H1 (cell line): ENCODE results near the gene PTPRG. TPM values are rescaled to one million over a fixed set of nuclear protein-coding genes. Genes with fewer than 3 reads are reported as not detected.

ENCODE experiments used
- BRCA1 ChIP-seq: IDR thresholded peaks from 2 replicates; pipeline ENCODE4 v1.6.1; 2012; ENCODE audit warnings: low read depth, low read length, improper control_type of control experiment
- CBX8 ChIP-seq: fragments of 300-800, 300-1000 bp; sonication (generic); IDR thresholded peaks from 2 replicates; pipeline ENCODE4 v1.7.1; 2016; ENCODE audit warnings: low read depth, low read length, borderline replicate concordance
- CHD1 ChIP-seq: IDR thresholded peaks from 2 replicates; pipeline ENCODE4 v1.6.1; 2012; ENCODE audit warnings: low read depth, low read length, improper control_type of control experiment
- CTBP2 ChIP-seq: IDR thresholded peaks from 2 replicates; pipeline ENCODE4 v1.7.0; 2011; ENCODE audit warnings: borderline replicate concordance, mild to moderate bottlenecking, moderate library complexity, mixed read lengths, low read length; ENCODE audit not compliant: insufficient read depth, insufficient read length
- EGR1 ChIP-seq: IDR thresholded peaks from 2 replicates; pipeline ENCODE4 v1.6.1; 2011; ENCODE audit warnings: low read depth, low read length, borderline replicate concordance
- HDAC2 ChIP-seq, 2 experiments: fragments of 300-600 bp in 1 of 2; sonication (generic) in 1 of 2; IDR thresholded peaks; 2 replicates each; pipeline ENCODE4 v1.6.1; 2011 to 2012; ENCODE audit warnings: low read depth in 2 of 2, low read length in 2 of 2, mild to moderate bottlenecking in 2 of 2, moderate library complexity in 2 of 2, borderline replicate concordance in 1 of 2, inconsistent platforms in 1 of 2
- MAFK ChIP-seq: IDR thresholded peaks from 2 replicates; pipeline ENCODE4 v1.6.1; 2012; ENCODE audit warnings: low read depth, mild to moderate bottlenecking, improper control_type of control experiment, low read length
- POU5F1 ChIP-seq: IDR thresholded peaks from 2 replicates; pipeline ENCODE4 v1.6.1; 2011; ENCODE audit warnings: low read depth, mild to moderate bottlenecking, low read length, moderate library complexity
- SP2 ChIP-seq: IDR thresholded peaks from 2 replicates; pipeline ENCODE4 v1.6.1; 2012; ENCODE audit warnings: mild to moderate bottlenecking, low read length, inconsistent platforms
- polyA plus RNA-seq, 7 experiments: library from polyadenylated mRNA; depleted of rRNA in 3 of 7; stranded (reverse) in 5 of 7; unstranded in 2 of 7; fragments of >200 nt in 5 of 7; fragments of 200-250 nt in 2 of 7; gene quantifications; 1 replicate in 5 of 7; 2 replicates in 1 of 7; 4 replicates in 1 of 7; pipeline versions ENCODE4 v1.2.1 to v1.2.3, GENCODE V29; 2011 to 2013; ENCODE audit warnings: missing spikeins in 2 of 7, mixed read lengths in 2 of 7
- total RNA-seq: library from RNA; stranded (reverse); fragmentation: NEBNext Ultra II Directional; extraction: Animal tissue kit (Norgen Biotek cat#: 25700); gene quantifications from 2 replicates; pipeline ENCODE4 v1.2.1, GENCODE V29; 2021
- TF ChIP-seq, protein P1 (sequence below): fragments of 300-600 bp; sonication (generic); IDR thresholded peaks from 2 replicates; pipeline ENCODE4 v1.7.1; 2012; ENCODE audit warnings: low read length, moderate library complexity, mild to moderate bottlenecking, inconsistent platforms; ENCODE audit not compliant: insufficient replicate concordance
- TF ChIP-seq, protein P2 (sequence below): IDR thresholded peaks from 2 replicates; pipeline ENCODE4 v1.6.1; 2012; ENCODE audit warnings: inconsistent platforms

The PTPRG gene
- total and polyA plus RNA-seq, 2 of the 8 experiments (the other 6 are each of a cell fraction or from before 2014, with no cell fraction given): 23.3 to 96.2 TPM

DNA sequence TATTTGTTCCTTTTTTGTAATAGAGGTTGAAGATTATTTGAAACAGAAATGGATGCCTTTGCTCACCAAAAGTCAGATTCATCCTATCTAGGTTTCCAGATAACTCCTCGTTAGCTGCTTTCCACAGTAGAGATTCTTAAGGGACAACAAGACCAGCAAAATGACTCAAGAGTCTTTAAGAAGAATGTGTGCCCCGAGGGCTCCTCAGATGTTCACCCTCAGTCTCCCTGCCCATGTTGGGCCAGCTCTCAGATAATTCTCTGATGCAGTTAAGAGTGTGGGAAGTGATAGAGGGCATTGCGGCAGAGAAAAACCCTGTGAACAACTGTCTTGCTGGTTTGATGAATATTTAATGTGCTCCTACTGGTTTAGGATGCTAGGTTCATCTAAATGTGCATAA, 251.1 kb downstream of the PTPRG start (continued):
- TF ChIP-seq, protein P1, sequence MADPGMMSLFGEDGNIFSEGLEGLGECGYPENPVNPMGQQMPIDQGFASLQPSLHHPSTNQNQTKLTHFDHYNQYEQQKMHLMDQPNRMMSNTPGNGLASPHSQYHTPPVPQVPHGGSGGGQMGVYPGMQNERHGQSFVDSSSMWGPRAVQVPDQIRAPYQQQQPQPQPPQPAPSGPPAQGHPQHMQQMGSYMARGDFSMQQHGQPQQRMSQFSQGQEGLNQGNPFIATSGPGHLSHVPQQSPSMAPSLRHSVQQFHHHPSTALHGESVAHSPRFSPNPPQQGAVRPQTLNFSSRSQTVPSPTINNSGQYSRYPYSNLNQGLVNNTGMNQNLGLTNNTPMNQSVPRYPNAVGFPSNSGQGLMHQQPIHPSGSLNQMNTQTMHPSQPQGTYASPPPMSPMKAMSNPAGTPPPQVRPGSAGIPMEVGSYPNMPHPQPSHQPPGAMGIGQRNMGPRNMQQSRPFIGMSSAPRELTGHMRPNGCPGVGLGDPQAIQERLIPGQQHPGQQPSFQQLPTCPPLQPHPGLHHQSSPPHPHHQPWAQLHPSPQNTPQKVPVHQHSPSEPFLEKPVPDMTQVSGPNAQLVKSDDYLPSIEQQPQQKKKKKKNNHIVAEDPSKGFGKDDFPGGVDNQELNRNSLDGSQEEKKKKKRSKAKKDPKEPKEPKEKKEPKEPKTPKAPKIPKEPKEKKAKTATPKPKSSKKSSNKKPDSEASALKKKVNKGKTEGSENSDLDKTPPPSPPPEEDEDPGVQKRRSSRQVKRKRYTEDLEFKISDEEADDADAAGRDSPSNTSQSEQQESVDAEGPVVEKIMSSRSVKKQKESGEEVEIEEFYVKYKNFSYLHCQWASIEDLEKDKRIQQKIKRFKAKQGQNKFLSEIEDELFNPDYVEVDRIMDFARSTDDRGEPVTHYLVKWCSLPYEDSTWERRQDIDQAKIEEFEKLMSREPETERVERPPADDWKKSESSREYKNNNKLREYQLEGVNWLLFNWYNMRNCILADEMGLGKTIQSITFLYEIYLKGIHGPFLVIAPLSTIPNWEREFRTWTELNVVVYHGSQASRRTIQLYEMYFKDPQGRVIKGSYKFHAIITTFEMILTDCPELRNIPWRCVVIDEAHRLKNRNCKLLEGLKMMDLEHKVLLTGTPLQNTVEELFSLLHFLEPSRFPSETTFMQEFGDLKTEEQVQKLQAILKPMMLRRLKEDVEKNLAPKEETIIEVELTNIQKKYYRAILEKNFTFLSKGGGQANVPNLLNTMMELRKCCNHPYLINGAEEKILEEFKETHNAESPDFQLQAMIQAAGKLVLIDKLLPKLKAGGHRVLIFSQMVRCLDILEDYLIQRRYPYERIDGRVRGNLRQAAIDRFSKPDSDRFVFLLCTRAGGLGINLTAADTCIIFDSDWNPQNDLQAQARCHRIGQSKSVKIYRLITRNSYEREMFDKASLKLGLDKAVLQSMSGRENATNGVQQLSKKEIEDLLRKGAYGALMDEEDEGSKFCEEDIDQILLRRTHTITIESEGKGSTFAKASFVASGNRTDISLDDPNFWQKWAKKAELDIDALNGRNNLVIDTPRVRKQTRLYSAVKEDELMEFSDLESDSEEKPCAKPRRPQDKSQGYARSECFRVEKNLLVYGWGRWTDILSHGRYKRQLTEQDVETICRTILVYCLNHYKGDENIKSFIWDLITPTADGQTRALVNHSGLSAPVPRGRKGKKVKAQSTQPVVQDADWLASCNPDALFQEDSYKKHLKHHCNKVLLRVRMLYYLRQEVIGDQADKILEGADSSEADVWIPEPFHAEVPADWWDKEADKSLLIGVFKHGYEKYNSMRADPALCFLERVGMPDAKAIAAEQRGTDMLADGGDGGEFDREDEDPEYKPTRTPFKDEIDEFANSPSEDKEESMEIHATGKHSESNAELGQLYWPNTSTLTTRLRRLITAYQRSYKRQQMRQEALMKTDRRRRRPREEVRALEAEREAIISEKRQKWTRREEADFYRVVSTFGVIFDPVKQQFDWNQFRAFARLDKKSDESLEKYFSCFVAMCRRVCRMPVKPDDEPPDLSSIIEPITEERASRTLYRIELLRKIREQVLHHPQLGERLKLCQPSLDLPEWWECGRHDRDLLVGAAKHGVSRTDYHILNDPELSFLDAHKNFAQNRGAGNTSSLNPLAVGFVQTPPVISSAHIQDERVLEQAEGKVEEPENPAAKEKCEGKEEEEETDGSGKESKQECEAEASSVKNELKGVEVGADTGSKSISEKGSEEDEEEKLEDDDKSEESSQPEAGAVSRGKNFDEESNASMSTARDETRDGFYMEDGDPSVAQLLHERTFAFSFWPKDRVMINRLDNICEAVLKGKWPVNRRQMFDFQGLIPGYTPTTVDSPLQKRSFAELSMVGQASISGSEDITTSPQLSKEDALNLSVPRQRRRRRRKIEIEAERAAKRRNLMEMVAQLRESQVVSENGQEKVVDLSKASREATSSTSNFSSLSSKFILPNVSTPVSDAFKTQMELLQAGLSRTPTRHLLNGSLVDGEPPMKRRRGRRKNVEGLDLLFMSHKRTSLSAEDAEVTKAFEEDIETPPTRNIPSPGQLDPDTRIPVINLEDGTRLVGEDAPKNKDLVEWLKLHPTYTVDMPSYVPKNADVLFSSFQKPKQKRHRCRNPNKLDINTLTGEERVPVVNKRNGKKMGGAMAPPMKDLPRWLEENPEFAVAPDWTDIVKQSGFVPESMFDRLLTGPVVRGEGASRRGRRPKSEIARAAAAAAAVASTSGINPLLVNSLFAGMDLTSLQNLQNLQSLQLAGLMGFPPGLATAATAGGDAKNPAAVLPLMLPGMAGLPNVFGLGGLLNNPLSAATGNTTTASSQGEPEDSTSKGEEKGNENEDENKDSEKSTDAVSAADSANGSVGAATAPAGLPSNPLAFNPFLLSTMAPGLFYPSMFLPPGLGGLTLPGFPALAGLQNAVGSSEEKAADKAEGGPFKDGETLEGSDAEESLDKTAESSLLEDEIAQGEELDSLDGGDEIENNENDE: no peak
- TF ChIP-seq CTBP2 (no peak), MAFK (no peak), BRCA1 (no peak), CHD1 (no peak), POU5F1 (no peak), CBX8 (no peak), EGR1 (no peak), SP2 (no peak), HDAC2 (IDR thresholded peaks at IDR 0.05; ENCODE audit: borderline replicate concordance in 1 of 2, low read depth in 2 of 2, low read length in 2 of 2) (no peak)
- TF ChIP-seq, protein P2, sequence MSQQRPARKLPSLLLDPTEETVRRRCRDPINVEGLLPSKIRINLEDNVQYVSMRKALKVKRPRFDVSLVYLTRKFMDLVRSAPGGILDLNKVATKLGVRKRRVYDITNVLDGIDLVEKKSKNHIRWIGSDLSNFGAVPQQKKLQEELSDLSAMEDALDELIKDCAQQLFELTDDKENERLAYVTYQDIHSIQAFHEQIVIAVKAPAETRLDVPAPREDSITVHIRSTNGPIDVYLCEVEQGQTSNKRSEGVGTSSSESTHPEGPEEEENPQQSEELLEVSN: no peak
